K562 (cell line): ENCODE data around the gene MSX1. TPM values are rescaled to one million over a fixed set of nuclear protein-coding genes. Genes with fewer than 3 reads are reported as not detected.

ENCODE experiments used
- MCM7 ChIP-seq, 2 experiments: fragments of 450-650 bp; IDR thresholded peaks; 2 replicates each; pipeline ENCODE4 v1.6.1; 2016 to 2018
- MECOM ChIP-seq: fragments of 250-450 bp; sonication (Bioruptor Pico); IDR thresholded peaks from 2 replicates; pipeline ENCODE4 v1.8.0; 2022; ENCODE audit warnings: inconsistent platforms
- ZNF23 ChIP-seq: fragments of 250-450 bp; sonication (Bioruptor Pico); IDR thresholded peaks from 2 replicates; pipeline ENCODE4 v1.4.0; 2020; ENCODE audit warnings: mild to moderate bottlenecking
- polyA plus RNA-seq, 8 experiments: library from polyadenylated mRNA; depleted of rRNA in 4 of 8; stranded (reverse) in 5 of 8; unstranded in 3 of 8; fragments of >200 nt; fragmentation: Nextera tagmentation in 2 of 8; fragmentation: Illumina TruSeq in 1 of 8; extraction: Ambion mirVana in 2 of 8; extraction: Trizol in 1 of 8; gene quantifications; 2 replicates each; pipeline versions ENCODE4 v1.2.1 to v1.2.3, GENCODE V29; 2011 to 2014; ENCODE audit warnings: inconsistent platforms in 1 of 8, missing spikeins in 1 of 8
- total RNA-seq, 7 experiments: library from RNA; depleted of rRNA in 6 of 7; stranded (reverse); fragments of >200 nt in 6 of 7; fragmentation: Illumina TruSeq in 2 of 7; extraction: Trizol in 2 of 7; gene quantifications; 2 replicates each; pipeline versions ENCODE4 v1.2.1 to v1.2.3, GENCODE V29; 2011 to 2021; ENCODE audit warnings: low replicate concordance in 1 of 7
- TF ChIP-seq, protein P1 (sequence below): fragments of 450-650 bp; IDR thresholded peaks from 2 replicates; pipeline ENCODE4 v1.6.1; 2016; ENCODE audit warnings: mild to moderate bottlenecking, moderate library complexity
- TF ChIP-seq, protein P2 (sequence below): sonication (generic); formaldehyde crosslinking; IDR thresholded peaks from 2 replicates; pipeline ENCODE4 v1.8.0; 2022; ENCODE audit warnings: mild to moderate bottlenecking, missing genetic modification reagents

The MSX1 gene
- total and polyA plus RNA-seq, 9 of the 15 experiments (the other 6 are each of a cell fraction or from before 2014, with no cell fraction given), result 1.3 to 6.3 (median 2.3) TPM

DNA sequence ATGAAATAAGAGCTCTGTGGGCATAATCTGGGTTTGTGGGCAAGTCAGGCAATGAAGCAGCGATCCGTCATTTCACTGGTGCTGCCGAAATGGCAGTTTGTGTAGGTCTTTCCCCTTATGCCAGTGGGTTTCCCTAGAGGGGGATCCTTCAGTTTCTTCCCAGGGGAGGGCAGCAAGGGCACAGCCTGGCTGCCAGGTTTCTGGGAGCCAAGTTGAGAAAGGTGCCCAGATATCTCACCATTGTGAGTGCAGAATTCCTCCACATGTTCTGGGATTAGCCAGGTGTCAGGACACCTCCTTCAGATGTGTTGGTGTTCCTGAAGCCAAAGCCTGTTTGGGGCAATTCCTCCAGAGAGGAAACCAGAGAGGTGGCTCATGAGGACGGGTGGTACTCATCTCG, 28.0 kb downstream of the MSX1 start (continued):
- TF ChIP-seq, protein P1, sequence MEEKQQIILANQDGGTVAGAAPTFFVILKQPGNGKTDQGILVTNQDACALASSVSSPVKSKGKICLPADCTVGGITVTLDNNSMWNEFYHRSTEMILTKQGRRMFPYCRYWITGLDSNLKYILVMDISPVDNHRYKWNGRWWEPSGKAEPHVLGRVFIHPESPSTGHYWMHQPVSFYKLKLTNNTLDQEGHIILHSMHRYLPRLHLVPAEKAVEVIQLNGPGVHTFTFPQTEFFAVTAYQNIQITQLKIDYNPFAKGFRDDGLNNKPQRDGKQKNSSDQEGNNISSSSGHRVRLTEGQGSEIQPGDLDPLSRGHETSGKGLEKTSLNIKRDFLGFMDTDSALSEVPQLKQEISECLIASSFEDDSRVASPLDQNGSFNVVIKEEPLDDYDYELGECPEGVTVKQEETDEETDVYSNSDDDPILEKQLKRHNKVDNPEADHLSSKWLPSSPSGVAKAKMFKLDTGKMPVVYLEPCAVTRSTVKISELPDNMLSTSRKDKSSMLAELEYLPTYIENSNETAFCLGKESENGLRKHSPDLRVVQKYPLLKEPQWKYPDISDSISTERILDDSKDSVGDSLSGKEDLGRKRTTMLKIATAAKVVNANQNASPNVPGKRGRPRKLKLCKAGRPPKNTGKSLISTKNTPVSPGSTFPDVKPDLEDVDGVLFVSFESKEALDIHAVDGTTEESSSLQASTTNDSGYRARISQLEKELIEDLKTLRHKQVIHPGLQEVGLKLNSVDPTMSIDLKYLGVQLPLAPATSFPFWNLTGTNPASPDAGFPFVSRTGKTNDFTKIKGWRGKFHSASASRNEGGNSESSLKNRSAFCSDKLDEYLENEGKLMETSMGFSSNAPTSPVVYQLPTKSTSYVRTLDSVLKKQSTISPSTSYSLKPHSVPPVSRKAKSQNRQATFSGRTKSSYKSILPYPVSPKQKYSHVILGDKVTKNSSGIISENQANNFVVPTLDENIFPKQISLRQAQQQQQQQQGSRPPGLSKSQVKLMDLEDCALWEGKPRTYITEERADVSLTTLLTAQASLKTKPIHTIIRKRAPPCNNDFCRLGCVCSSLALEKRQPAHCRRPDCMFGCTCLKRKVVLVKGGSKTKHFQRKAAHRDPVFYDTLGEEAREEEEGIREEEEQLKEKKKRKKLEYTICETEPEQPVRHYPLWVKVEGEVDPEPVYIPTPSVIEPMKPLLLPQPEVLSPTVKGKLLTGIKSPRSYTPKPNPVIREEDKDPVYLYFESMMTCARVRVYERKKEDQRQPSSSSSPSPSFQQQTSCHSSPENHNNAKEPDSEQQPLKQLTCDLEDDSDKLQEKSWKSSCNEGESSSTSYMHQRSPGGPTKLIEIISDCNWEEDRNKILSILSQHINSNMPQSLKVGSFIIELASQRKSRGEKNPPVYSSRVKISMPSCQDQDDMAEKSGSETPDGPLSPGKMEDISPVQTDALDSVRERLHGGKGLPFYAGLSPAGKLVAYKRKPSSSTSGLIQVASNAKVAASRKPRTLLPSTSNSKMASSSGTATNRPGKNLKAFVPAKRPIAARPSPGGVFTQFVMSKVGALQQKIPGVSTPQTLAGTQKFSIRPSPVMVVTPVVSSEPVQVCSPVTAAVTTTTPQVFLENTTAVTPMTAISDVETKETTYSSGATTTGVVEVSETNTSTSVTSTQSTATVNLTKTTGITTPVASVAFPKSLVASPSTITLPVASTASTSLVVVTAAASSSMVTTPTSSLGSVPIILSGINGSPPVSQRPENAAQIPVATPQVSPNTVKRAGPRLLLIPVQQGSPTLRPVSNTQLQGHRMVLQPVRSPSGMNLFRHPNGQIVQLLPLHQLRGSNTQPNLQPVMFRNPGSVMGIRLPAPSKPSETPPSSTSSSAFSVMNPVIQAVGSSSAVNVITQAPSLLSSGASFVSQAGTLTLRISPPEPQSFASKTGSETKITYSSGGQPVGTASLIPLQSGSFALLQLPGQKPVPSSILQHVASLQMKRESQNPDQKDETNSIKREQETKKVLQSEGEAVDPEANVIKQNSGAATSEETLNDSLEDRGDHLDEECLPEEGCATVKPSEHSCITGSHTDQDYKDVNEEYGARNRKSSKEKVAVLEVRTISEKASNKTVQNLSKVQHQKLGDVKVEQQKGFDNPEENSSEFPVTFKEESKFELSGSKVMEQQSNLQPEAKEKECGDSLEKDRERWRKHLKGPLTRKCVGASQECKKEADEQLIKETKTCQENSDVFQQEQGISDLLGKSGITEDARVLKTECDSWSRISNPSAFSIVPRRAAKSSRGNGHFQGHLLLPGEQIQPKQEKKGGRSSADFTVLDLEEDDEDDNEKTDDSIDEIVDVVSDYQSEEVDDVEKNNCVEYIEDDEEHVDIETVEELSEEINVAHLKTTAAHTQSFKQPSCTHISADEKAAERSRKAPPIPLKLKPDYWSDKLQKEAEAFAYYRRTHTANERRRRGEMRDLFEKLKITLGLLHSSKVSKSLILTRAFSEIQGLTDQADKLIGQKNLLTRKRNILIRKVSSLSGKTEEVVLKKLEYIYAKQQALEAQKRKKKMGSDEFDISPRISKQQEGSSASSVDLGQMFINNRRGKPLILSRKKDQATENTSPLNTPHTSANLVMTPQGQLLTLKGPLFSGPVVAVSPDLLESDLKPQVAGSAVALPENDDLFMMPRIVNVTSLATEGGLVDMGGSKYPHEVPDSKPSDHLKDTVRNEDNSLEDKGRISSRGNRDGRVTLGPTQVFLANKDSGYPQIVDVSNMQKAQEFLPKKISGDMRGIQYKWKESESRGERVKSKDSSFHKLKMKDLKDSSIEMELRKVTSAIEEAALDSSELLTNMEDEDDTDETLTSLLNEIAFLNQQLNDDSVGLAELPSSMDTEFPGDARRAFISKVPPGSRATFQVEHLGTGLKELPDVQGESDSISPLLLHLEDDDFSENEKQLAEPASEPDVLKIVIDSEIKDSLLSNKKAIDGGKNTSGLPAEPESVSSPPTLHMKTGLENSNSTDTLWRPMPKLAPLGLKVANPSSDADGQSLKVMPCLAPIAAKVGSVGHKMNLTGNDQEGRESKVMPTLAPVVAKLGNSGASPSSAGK, result no peak
- TF ChIP-seq MECOM (CRISPR knock-in tag), result no peak
- no peak for TF ChIP-seq MCM7 (IDR thresholded peaks at IDR 0.05)
- no peak for TF ChIP-seq ZNF23
- TF ChIP-seq, protein P2, sequence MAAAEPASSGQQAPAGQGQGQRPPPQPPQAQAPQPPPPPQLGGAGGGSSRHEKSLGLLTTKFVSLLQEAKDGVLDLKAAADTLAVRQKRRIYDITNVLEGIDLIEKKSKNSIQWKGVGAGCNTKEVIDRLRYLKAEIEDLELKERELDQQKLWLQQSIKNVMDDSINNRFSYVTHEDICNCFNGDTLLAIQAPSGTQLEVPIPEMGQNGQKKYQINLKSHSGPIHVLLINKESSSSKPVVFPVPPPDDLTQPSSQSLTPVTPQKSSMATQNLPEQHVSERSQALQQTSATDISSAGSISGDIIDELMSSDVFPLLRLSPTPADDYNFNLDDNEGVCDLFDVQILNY (CRISPR knock-in tag), result no peak
